HepG2 (cell line): ENCODE results near the gene ITGA6. TPM values are rescaled to one million over a fixed set of nuclear protein-coding genes. Genes with fewer than 3 reads are reported as not detected.

Experiments used
- ATAC-seq: fragments of 200-7000 bp; cut with Tn5 transposase; 3 replicates; pipeline ENCODE4 v1.9.1; 2020; ENCODE audit warnings: mild to moderate bottlenecking, moderate library complexity
- BruUV-seq: library from RNA; stranded (reverse); fragments of 400-500 nt; replicated peaks from 2 replicates; lab custom pipeline; 2021; lab: Mats Ljungman, UMichigan
- CTCF ChIA-PET: fragments of 300-600 bp; formaldehyde crosslinking; extraction: SDS; loops from one replicate; lab custom pipeline; 2021; ENCODE audit warnings: low total read pairs, inconsistent platforms, low intra/inter-chr PET ratio; lab: Yijun Ruan, JAX
- POLR2A ChIA-PET: fragments of 350-600 bp; sonication (Branson Sonifier 250); formaldehyde crosslinking; loops from one replicate; lab custom pipeline; 2020; ENCODE audit warnings: antibody characterized with exemption, inconsistent platforms; lab: Yijun Ruan, JAX
- DNase-seq: peaks from one replicate; pipeline ENCODE4 v3.0.0-alpha.2; 2015; ENCODE audit warnings: low spot score
- FAIRE-seq: peaks from 3 replicates; lab custom pipeline; 2011; peaks lifted over from hg19 to GRCh38; lab: Jason Lieb, UNC
- H2AFZ ChIP-seq: one replicate; pipeline ENCODE4 v1.6.1; 2011; ENCODE audit warnings: low read length, inconsistent platforms
- H3K27ac ChIP-seq: fragments of 300-600 bp; 3 replicates; pipeline ENCODE4 v1.8.0; 2011; ENCODE audit warnings: mixed run types, mild to moderate bottlenecking, mixed read lengths, low read length, inconsistent platforms; ENCODE audit not compliant: insufficient read depth; ENCODE audit errors: extremely low read length
- H3K27me3 ChIP-seq, 2 experiments: fragments of 200-600 bp in 1 of 2; 2 replicates in 1 of 2; 3 replicates in 1 of 2; pipeline versions ENCODE4 v1.6.0 to v1.8.0; 2011; ENCODE audit warnings: low read length in 2 of 2, mild to moderate bottlenecking in 2 of 2, moderate library complexity in 2 of 2, inconsistent platforms in 1 of 2; ENCODE audit not compliant: insufficient read depth in 2 of 2, control insufficient read depth in 1 of 2
- H3K36me3 ChIP-seq, 2 experiments: fragments of 200-600 bp in 1 of 2; replicated peaks in 1 of 2; 2 replicates in 1 of 2; 3 replicates in 1 of 2; pipeline versions ENCODE4 v1.5.1 to v1.8.0; 2011; ENCODE audit warnings: low read length in 2 of 2, inconsistent platforms in 1 of 2; ENCODE audit not compliant: insufficient read depth in 2 of 2, control insufficient read depth in 1 of 2
- H3K4me1 ChIP-seq: 2 replicates; pipeline ENCODE4 v1.5.1; 2012; ENCODE audit warnings: low read length, inconsistent platforms; ENCODE audit not compliant: insufficient read depth
- H3K4me2 ChIP-seq: 2 replicates; pipeline ENCODE4 v1.6.0; 2011; ENCODE audit warnings: low read depth, low read length, inconsistent platforms
- H3K4me3 ChIP-seq, 3 experiments: fragments of 200-600 bp in 1 of 3; sonication (generic), shearing (Covaris generic) in 1 of 3; replicated peaks in 1 of 3; 2 replicates each; pipeline ENCODE4 v1.5.1; 2011 to 2016; ENCODE audit warnings: low read length in 3 of 3, inconsistent platforms in 2 of 3, low read depth in 2 of 3, mild to moderate bottlenecking in 2 of 3, control low read depth in 1 of 3, mixed read lengths in 1 of 3; ENCODE audit not compliant: insufficient read depth in 1 of 3
- H3K79me2 ChIP-seq: one replicate; pipeline ENCODE4 v1.6.1; 2011; ENCODE audit warnings: low read length, inconsistent platforms; ENCODE audit not compliant: insufficient read depth
- H3K9ac ChIP-seq: 2 replicates; pipeline ENCODE4 v1.6.0; 2011; ENCODE audit warnings: mild to moderate bottlenecking, low read depth, low read length, inconsistent platforms; ENCODE audit not compliant: insufficient read depth
- H3K9me3 ChIP-seq: 2 replicates; pipeline ENCODE4 v1.5.1; 2012; ENCODE audit warnings: mild to moderate bottlenecking, low read length
- H4K20me1 ChIP-seq: 2 replicates; pipeline ENCODE4 v1.6.0; 2011; ENCODE audit warnings: inconsistent platforms, mild to moderate bottlenecking, low read length, moderate library complexity; ENCODE audit not compliant: insufficient read depth
- ATF7 ChIP-seq, 2 experiments: fragments of 450-650 bp in 1 of 2; sonication (generic) in 1 of 2; formaldehyde crosslinking in 1 of 2; IDR thresholded peaks; 2 replicates each; pipeline versions ENCODE4 v1.4.0 to v1.6.1; 2016 to 2020; ENCODE audit warnings: antibody characterized with exemption in 1 of 2, mild to moderate bottlenecking in 1 of 2, missing genetic modification reagents in 1 of 2
- IRX3 ChIP-seq: sonication (generic); formaldehyde crosslinking; IDR thresholded peaks from 2 replicates; pipeline ENCODE4 v1.8.1; 2023; ENCODE audit warnings: mild to moderate bottlenecking, low read depth, missing genetic modification reagents, borderline replicate concordance
- KLF6 ChIP-seq: IDR thresholded peaks from 2 replicates; pipeline ENCODE4 v1.8.0; 2016; ENCODE audit warnings: missing biosample characterization, missing genetic modification reagents
- MEIS1 ChIP-seq: sonication (generic); formaldehyde crosslinking; IDR thresholded peaks from 2 replicates; pipeline ENCODE4 v1.9.0; 2021; ENCODE audit warnings: mild to moderate bottlenecking, missing genetic modification reagents, moderate library complexity, borderline replicate concordance
- MXD3 ChIP-seq: IDR thresholded peaks from 2 replicates; pipeline ENCODE4 v1.6.1; 2016; ENCODE audit warnings: mild to moderate bottlenecking, missing biosample characterization, missing genetic modification reagents
- NR2C2 ChIP-seq: sonication (generic); formaldehyde crosslinking; IDR thresholded peaks from 2 replicates; pipeline ENCODE4 v1.4.0; 2020; ENCODE audit warnings: missing genetic modification reagents, mild to moderate bottlenecking, moderate library complexity, borderline replicate concordance
- NR3C1 ChIP-seq: sonication (generic); formaldehyde crosslinking; IDR thresholded peaks from 2 replicates; pipeline ENCODE4 v1.4.0; 2020; ENCODE audit warnings: missing genetic modification reagents
- SMAD3 ChIP-seq: sonication (generic); formaldehyde crosslinking; IDR thresholded peaks from 2 replicates; pipeline ENCODE4 v1.4.0; 2020; ENCODE audit warnings: missing genetic modification reagents
- SMARCC2 ChIP-seq: fragments of 450-650 bp; IDR thresholded peaks from 2 replicates; pipeline ENCODE4 v1.6.1; 2017; ENCODE audit warnings: antibody characterized with exemption, mild to moderate bottlenecking
- THAP11 ChIP-seq: IDR thresholded peaks from 2 replicates; pipeline ENCODE4 v1.6.1; 2016; ENCODE audit warnings: missing biosample characterization, missing genetic modification reagents
- TIGD3 ChIP-seq: sonication (generic); formaldehyde crosslinking; IDR thresholded peaks from 2 replicates; pipeline ENCODE4 v1.5.1; 2020; ENCODE audit warnings: mild to moderate bottlenecking, missing genetic modification reagents, borderline replicate concordance
- ZBTB25 ChIP-seq: IDR thresholded peaks from 2 replicates; pipeline ENCODE4 v1.6.1; 2018; ENCODE audit warnings: missing genetic modification reagents
- ZFP41 ChIP-seq: sonication (generic); formaldehyde crosslinking; IDR thresholded peaks from 2 replicates; pipeline ENCODE4 v1.4.0; 2020; ENCODE audit warnings: mild to moderate bottlenecking, missing genetic modification reagents, borderline replicate concordance
- ZKSCAN5 ChIP-seq: sonication (generic); formaldehyde crosslinking; IDR thresholded peaks from 2 replicates; pipeline ENCODE4 v1.5.1; 2020; ENCODE audit warnings: mild to moderate bottlenecking, missing genetic modification reagents
- ZNF275 ChIP-seq: sonication (generic); formaldehyde crosslinking; IDR thresholded peaks from 2 replicates; pipeline ENCODE4 v1.8.0; 2022; ENCODE audit warnings: missing genetic modification reagents, mild to moderate bottlenecking, inconsistent platforms, borderline replicate concordance
- ZNF276 ChIP-seq: sonication (generic); formaldehyde crosslinking; IDR thresholded peaks from 2 replicates; pipeline ENCODE4 v1.4.0; 2020; ENCODE audit warnings: mild to moderate bottlenecking, low read depth, missing genetic modification reagents
- ZNF30 ChIP-seq: sonication (generic); formaldehyde crosslinking; IDR thresholded peaks from 2 replicates; pipeline ENCODE4 v1.5.0; 2020; ENCODE audit warnings: mild to moderate bottlenecking, missing genetic modification reagents
- ZNF468 ChIP-seq: sonication (generic); formaldehyde crosslinking; IDR thresholded peaks from 2 replicates; pipeline ENCODE4 v1.8.0; 2022; ENCODE audit warnings: mild to moderate bottlenecking, moderate library complexity, missing genetic modification reagents
- ZNF670 ChIP-seq: sonication (generic); formaldehyde crosslinking; IDR thresholded peaks from 2 replicates; pipeline ENCODE4 v1.8.0; 2022; ENCODE audit warnings: mild to moderate bottlenecking, missing genetic modification reagents, borderline replicate concordance
- ZNF776 ChIP-seq: sonication (generic); formaldehyde crosslinking; IDR thresholded peaks from 2 replicates; pipeline ENCODE4 v1.4.0; 2020; ENCODE audit warnings: mild to moderate bottlenecking, missing genetic modification reagents
- WGBS: methylation state at CpG from one replicate; pipeline ENCODE4 v1.1.6; 2017; ENCODE audit warnings: low lambda C conversion rate; 5-methylcytosine and 5-hydroxymethylcytosine counted together
- in situ Hi-C: cut with HindIII; loops from 2 replicates; pipeline ENCODE4 v1.10.0; 2017; ENCODE audit warnings: low pct_unique_long_range_greater_than_20kb; ENCODE audit not compliant: extremely low pct_ligation_motif_present
- intact Hi-C: fragments of 100-400 bp; cut with micrococcal nuclease; formaldehyde crosslinking; loops from one replicate; pipeline ENCODE4 v1.10.0; 2022; ENCODE audit not compliant: unreplicated experiment
- polyA plus RNA-seq, 8 experiments: library from polyadenylated mRNA; depleted of rRNA in 3 of 8; stranded (reverse) in 7 of 8; unstranded in 1 of 8; fragments of >200 nt; fragmentation: Illumina TruSeq in 4 of 8; extraction: Trizol in 4 of 8; gene quantifications; 2 replicates each; pipeline versions ENCODE4 v1.2.1 to v1.2.3, GENCODE V29; 2011 to 2016; ENCODE audit warnings: low read depth in 4 of 8, missing spikeins in 1 of 8, mixed read lengths in 1 of 8; ENCODE audit not compliant: insufficient read depth in 1 of 8
- total RNA-seq, 5 experiments: library from RNA; depleted of rRNA; stranded (reverse); fragments of >200 nt; fragmentation: Illumina TruSeq; extraction: Trizol; gene quantifications; 2 replicates each; pipeline ENCODE4 v1.2.3, GENCODE V29; 2016; ENCODE audit warnings: low read depth in 1 of 5

Gene ITGA6
- total and polyA plus RNA-seq, 2 of the 13 experiments (the other 11 are each of a cell fraction or from before 2014, with no cell fraction given) = 24.0 to 92.5 TPM

DNA sequence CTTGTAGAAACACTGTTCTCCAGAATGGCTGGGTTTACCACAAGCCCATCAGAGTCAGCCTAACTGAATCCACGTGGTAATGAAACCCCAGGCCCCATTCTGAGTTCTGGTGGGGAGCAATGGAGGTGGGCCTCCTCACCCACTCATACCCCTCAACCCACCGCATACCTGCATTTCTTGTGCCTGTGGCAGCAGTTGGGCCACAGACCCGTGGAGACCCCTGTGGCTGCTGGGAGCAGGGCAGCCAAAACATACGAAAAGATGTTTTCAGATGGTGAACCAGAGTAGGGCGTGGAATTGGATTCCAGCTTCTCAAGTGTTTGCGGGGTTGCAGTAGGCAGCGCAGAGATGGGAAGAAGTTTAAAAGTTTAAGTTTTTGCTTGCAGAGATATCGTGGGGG lies 51.0 kb downstream of the ITGA6 start:
- no peak for FAIRE-seq
- 96% methylated on average over 8 of the region's 8 CpGs for WGBS
- CTCF ChIA-PET = no interaction called here
- no peak overlapping the region for H3K4me2 ChIP-seq
- no peak for DNase-seq
- H3K27me3 ChIP-seq = no peaks in the 10 kb centered on the region
- in situ Hi-C loops (no loop called here), intact Hi-C loops (no loop called here)
- peaks cover 8 to 54% of the 10 kb centered on the region in 2 experiments for H3K36me3 ChIP-seq
- no peak overlapping the region for H3K9ac ChIP-seq
- TF ChIP-seq MEIS1 (CRISPR knock-in tag) (no peak), ZNF30 (CRISPR knock-in tag) (no peak), SMARCC2 (no peak), THAP11 (CRISPR knock-in tag) (no peak), IRX3 (no peak), ZNF468 (CRISPR knock-in tag) (no peak), ZBTB25 (CRISPR knock-in tag) (no peak), SMAD3 (no peak), ZKSCAN5 (CRISPR knock-in tag) (no peak), KLF6 (CRISPR knock-in tag) (no peak), ZNF670 (CRISPR knock-in tag) (no peak), TIGD3 (CRISPR knock-in tag) (no peak), ZNF776 (no peak), ZFP41 (CRISPR knock-in tag) (no peak), ZNF275 (CRISPR knock-in tag) (no peak), ATF7 (IDR thresholded peaks at IDR 0.05) (no peak), ATF7 (CRISPR knock-in tag; IDR thresholded peaks at IDR 0.05) (no peak), NR2C2 (CRISPR knock-in tag) (no peak), ZNF276 (CRISPR knock-in tag) (no peak), NR3C1 (CRISPR knock-in tag) (no peak), MXD3 (no peak)
- no peaks in the 10 kb centered on the region for H3K79me2 ChIP-seq
- POLR2A ChIA-PET = no interaction called here
- no TSS peak for BruUV-seq
- no peaks in the 10 kb centered on the region for H3K9me3 ChIP-seq
- no peaks in the 10 kb centered on the region for H4K20me1 ChIP-seq
- H3K27ac ChIP-seq = no peak overlapping the region
- no peak for ATAC-seq
- H2AFZ ChIP-seq = no peak overlapping the region
- no peak overlapping the region for H3K4me3 ChIP-seq
- H3K4me1 ChIP-seq = peaks cover 40% of the 10 kb centered on the region
